DOHH2 (cell line): ENCODE measurements around the gene NXPH4.

Source experiments
- CTCF ChIP-seq: fragments of 200-600 bp; sonication (generic); IDR thresholded peaks from one replicate; pipeline ENCODE4 v1.5.1; 2014; ENCODE audit warnings: antibody characterized with exemption, mild to moderate bottlenecking, low read depth, low read length; ENCODE audit not compliant: poor library complexity, severe bottlenecking
- EZH2phosphoT487 ChIP-seq: fragments of 200-600 bp; sonication (generic); IDR thresholded peaks from 2 replicates; pipeline ENCODE4 v1.6.1; 2017; ENCODE audit warnings: borderline replicate concordance, mild to moderate bottlenecking, antibody characterized with exemption, low read length, moderate library complexity, mixed read lengths

GRCh38 chr12:57169046-57169795, 47.4 kb upstream of the NXPH4 start:
- TF ChIP-seq CTCF, result no peak
- no peak for TF ChIP-seq EZH2phosphoT487
